ENCODE measurements around the gene MAP1LC3B2.
A peak's percentile ranks its signal among the peaks of the same experiment; 100 is the strongest.

The MAP1LC3B2 gene

GRCh38 chr12:116532986-116533342 is 26.2 kb upstream of the MAP1LC3B2 start:
- H3K9me3 ChIP-seq (ENCODE audit: severe bottlenecking): no peaks in the 10 kb centered on the region
- H3K4me3 ChIP-seq (ENCODE audit: severe bottlenecking): peak overlapping the region; percentile 25
- ATAC-seq (ENCODE audit: low read depth) (no peak), DNase-seq (ENCODE audit: low spot score) (no peak)
- H3K27me3 ChIP-seq (ENCODE audit: insufficient read depth, poor library complexity, severe bottlenecking): no peaks in the 10 kb centered on the region
- H3K4me1 ChIP-seq (ENCODE audit: insufficient read depth, poor library complexity, severe bottlenecking): peaks cover 5% of the 10 kb centered on the region
- no peak for TF ChIP-seq CTCF (IDR thresholded peaks at IDR 0.05; ENCODE audit: poor library complexity, severe bottlenecking)
- no peaks in the 10 kb centered on the region for H3K36me3 ChIP-seq (ENCODE audit: low read depth)
- H3K27ac ChIP-seq (ENCODE audit: poor library complexity, severe bottlenecking): no peak overlapping the region

- DNase-seq (ENCODE audit: low spot score): peak; percentile 64
- peak; percentile 75 for ATAC-seq (ENCODE audit: low read depth)
- Histone ChIP-seq H3K4me3 (ENCODE audit: severe bottlenecking) (peak overlapping the region; percentile 25), H3K27ac (ENCODE audit: poor library complexity, severe bottlenecking) (no peak overlapping the region), H3K36me3 (ENCODE audit: low read depth) (no peaks in the 10 kb centered on the region), H3K4me1 (ENCODE audit: insufficient read depth, poor library complexity, severe bottlenecking) (no peaks in the 10 kb centered on the region), H3K27me3 (ENCODE audit: insufficient read depth, poor library complexity, severe bottlenecking) (no peaks in the 10 kb centered on the region), H3K9me3 (ENCODE audit: severe bottlenecking) (no peaks in the 10 kb centered on the region)
- TF ChIP-seq CTCF (IDR thresholded peaks at IDR 0.05; ENCODE audit: poor library complexity, severe bottlenecking): no peak
These were observed 25.6 kb upstream of the MAP1LC3B2 start for GRCh38 chr12:116533343-116534251.

DNA sequence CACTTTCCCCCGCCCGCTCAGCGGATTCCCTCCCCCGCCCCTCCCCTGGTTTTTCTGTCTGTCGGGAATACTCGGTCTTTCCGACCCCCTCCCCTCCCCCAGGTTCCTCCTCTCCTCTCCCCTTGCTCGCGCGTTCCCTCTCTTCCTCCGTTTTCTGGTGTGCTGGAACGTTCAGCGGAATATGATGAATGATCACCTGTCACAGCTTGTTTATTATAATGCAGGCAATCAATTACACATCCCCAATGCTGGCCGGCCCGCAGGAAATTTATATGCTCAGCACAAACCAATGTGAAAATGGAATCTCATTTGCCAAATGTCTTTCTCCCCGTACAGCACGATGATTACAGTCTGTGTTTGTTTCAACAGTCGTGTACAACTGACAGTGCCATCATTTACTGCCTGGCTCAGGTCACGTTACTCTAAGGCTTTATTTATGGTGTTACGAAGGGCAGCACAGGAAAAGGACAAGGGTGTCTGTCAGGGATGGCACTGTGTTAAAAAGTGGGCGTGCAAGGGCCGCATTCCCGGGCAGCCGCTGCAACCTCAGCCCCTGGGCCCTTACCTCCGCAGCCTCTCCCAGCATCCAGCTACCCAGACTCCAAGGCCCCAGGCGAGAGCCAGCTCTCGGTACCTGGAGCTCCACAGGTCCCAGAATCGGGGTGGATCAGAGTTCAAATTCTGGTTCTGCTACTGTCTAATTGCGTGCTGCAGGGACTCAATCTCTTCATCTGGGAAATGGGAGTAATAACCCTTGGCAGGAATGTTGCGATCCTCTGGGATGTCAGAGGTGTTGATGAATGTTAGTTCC is 24.7 kb upstream of the MAP1LC3B2 start:
- Histone ChIP-seq H3K27me3 (ENCODE audit: insufficient read depth, poor library complexity, severe bottlenecking) (no peaks in the 10 kb centered on the region), H3K27ac (ENCODE audit: poor library complexity, severe bottlenecking) (no peak overlapping the region), H3K4me3 (ENCODE audit: severe bottlenecking) (peak overlapping the region; percentile 25), H3K36me3 (ENCODE audit: low read depth) (no peaks in the 10 kb centered on the region), H3K9me3 (ENCODE audit: severe bottlenecking) (no peaks in the 10 kb centered on the region), H3K4me1 (ENCODE audit: insufficient read depth, poor library complexity, severe bottlenecking) (peaks cover 5% of the 10 kb centered on the region)
- TF ChIP-seq CTCF (IDR thresholded peaks at IDR 0.05; ENCODE audit: poor library complexity, severe bottlenecking): no peak
- no peak for DNase-seq (ENCODE audit: low spot score)
- ATAC-seq (ENCODE audit: low read depth): no peak

DNA sequence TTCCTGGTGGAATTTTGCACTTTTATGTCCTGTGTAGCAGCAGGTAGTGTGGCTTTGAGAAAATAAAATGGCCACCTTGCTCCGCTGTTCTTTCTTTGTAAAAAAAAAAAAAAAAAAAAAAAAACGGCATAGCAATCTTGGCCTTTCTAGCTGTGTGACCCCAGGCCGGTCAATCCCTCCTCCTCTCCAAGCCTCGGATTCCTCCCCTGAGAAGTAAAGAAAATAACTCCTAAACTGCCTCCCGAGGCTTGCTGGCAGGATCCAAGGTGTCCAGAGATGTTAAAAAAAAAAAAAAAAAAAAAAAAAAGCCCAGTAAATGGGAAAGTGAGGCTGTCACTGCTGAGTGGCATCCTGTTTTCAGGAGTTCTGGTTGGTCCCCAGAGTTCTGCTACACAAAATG is 23.9 kb upstream of the MAP1LC3B2 start:
- Histone ChIP-seq H3K27me3 (ENCODE audit: insufficient read depth, poor library complexity, severe bottlenecking) (no peaks in the 10 kb centered on the region), H3K36me3 (ENCODE audit: low read depth) (no peaks in the 10 kb centered on the region), H3K9me3 (ENCODE audit: severe bottlenecking) (no peaks in the 10 kb centered on the region), H3K4me3 (ENCODE audit: severe bottlenecking) (no peak overlapping the region), H3K27ac (ENCODE audit: poor library complexity, severe bottlenecking) (no peak overlapping the region), H3K4me1 (ENCODE audit: insufficient read depth, poor library complexity, severe bottlenecking) (peaks cover 5% of the 10 kb centered on the region)
- no peak for TF ChIP-seq CTCF (IDR thresholded peaks at IDR 0.05; ENCODE audit: poor library complexity, severe bottlenecking)
- ATAC-seq (ENCODE audit: low read depth) (no peak), DNase-seq (ENCODE audit: low spot score) (no peak)
